Activated gamma-delta T cell treated with Interleukin-2 at 50 U/mL for 16 hours (primary cell): ENCODE data around the gene TOR4A.
A peak's percentile ranks its signal among the peaks of the same experiment; 100 is the strongest.
"Not testable (repeated sequence)": the region's sequence is repeated elsewhere in the genome, so short reads cannot be mapped to it uniquely, and the experiment has no call there.

Source experiments
- DNase-seq: peaks from one replicate; pipeline ENCODE4 v3.0.0-alpha.2; 2020

TOR4A gene

GRCh38 chr9:137253717-137254623 is 23.6 kb upstream of the TOR4A start:
- no peak for DNase-seq

DNA sequence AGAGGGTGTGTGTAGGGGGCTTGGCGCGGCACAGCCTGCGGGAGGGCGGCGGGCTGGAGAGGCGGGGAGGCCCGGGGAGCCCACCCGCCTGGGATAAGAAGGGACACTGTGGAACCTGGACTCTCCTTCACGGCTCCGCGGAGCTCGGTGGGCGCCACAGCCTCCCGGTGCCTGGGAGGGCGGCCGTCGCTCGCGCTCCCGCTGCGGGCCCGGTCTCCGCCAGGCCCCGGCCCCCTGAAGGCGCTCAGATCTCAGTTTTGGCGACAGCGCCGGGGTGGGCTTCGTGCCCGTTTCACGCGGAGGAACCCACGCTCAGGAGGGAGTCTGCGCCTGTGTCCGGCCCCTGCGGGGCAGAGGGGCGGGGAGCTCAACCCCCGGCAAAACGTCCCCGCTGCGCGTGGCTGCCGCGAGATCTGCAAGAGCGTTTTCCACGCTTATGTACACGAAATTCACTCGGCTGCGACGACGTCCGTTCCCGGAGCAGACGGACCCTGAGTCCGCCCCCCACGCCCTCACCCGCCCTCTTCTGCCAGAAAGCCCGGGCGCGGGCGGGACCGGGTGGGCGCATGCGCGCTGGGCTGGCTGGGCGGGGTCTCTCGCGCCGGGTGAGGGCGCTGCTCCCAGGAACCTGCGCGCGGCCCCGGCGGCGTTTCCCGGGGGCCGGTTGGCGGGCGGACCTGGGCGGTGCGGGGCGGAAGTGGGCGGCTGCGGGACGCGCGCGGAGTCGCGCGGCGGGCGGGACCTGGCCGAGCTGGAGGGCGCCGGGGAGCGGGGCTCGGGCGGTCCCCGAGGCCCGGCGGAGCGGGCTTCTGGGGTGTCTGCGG is 22.7 kb upstream of the TOR4A start, which contains the start of gene NELFB:
NELFB (plus strand) TSS at position 704 of the 824 bp plus-strand sequence.
- peak; percentile 96 for DNase-seq

- peak; percentile 29 for DNase-seq
These were observed 21.9 kb upstream of the TOR4A start for GRCh38 chr9:137255448-137256114.

- DNase-seq = no peak
These were observed 21.2 kb upstream of the TOR4A start for GRCh38 chr9:137256362-137256761.

DNA sequence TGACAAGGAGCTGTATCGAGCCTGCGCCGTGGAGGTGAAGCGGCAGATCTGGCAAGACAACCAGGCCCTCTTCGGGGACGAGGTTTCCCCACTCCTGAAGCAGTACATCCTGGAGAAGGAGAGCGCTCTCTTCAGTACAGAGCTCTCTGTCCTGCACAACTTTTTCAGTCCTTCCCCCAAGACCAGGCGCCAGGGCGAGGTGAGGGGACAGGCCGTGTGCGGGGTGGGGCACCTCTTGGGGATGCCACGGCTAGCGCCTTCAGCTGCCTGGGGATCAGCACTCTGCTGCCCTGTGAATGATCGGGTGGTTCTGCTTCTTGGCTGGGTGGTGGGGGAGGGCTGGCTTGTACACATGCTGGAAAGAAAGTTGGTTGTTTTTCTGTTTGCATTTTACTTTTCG is 20.7 kb upstream of the TOR4A start:
- DNase-seq = no peak

DNA sequence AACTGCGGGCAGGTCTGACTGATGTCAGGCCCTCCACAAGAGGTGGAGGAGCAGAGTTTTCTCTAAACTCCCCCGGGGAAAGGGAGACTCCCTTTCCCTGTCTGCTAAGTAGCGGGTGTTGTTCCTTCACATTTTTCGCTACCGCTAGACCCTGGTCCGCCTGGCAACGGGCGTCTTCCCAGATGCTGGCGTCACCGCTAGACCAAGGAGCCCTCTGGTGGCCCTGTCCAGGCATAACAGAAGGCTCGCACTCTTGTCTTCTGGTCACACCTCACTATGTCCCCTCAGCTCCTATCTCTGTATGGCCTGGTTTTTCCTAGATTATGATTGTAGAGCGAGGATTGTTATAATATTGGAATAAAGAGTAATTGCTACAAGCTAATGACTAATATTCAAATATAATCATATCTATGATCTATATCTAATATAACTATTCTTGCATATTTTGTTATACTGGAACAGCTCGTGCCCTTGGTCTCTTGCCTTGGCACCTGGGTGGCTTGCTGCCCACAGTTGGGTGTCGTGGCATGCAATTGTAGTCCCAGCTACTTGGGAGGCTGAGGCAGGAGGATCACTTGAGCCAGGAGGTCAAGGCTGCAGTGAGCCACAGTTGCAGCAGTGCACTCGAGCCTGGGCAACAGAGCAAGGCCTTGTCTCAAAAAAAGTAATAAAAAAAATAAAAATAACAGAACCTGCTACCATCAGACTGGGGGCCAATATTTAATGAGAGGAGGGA is 15.2 kb upstream of the TOR4A start:
- DNase-seq = not testable (repeated sequence)

DNA sequence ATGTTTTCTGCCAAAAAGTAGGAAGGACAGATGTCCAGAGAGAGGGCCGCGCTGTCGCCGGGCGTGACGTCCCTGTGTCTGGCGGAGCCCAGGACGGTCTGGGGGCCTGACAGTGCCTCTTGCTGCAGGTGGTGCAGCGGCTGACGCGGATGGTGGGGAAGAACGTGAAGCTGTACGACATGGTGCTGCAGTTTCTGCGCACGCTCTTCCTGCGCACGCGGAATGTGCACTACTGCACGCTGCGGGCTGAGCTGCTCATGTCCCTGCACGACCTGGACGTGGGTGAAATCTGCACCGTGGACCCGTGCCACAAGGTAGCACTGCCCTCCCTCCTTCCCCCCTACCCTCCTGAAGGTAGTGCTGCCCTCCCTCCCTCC is 14.6 kb upstream of the TOR4A start:
- no peak for DNase-seq

GRCh38 chr9:137263506-137263905 is 14.0 kb upstream of the TOR4A start:
- no peak for DNase-seq

DNA sequence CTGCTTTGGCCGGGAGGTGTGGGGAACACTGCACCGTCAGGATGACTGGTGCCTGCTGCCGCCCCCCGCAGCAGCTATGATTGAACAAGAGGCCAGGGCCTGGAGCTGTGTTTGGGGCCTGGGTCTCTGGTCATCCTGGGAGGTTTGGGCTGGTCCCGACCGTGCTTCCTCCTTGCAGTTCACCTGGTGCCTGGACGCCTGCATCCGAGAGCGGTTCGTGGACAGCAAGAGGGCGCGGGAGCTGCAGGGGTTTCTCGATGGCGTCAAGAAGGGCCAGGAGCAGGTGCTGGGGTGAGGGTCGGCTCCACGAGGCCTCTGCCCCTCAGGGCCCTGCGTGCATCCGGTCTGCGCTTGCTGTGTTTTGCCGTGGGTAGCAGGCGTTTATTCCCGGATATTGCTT is 13.5 kb upstream of the TOR4A start:
- DNase-seq = no peak

DNA sequence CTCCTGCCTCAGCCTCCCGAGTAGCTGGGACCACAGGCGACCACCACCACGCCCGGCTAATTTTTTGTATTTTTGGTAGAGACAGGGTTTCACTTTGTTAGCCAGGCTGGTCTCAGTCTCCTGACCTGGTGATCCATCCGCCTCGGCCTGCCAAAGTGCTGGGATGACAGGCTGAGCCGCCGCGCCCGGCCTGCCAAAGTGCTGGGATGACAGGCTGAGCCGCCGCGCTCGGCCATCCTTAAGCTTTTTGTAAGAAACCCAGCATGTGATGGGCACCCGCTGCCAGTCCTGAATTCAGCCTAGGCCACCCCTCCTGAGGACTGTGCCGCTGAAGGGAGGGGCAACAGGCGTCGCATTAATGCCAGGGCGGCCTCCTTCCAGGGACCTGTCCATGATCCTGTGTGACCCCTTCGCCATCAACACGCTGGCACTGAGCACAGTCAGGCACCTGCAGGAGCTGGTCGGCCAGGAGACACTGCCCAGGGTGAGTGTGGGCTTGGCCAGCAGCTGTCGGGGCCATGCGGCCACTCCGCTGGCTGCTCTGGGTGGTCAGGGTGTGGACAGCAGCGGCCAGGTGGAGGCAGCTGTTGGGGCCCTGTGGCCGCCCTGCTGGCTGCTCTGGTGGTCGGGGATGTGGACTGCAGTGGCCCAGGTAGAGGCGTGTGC is 11.9 kb upstream of the TOR4A start:
- no peak for DNase-seq

GRCh38 chr9:137266162-137266527 is 11.4 kb upstream of the TOR4A start:
- no peak for DNase-seq

DNA sequence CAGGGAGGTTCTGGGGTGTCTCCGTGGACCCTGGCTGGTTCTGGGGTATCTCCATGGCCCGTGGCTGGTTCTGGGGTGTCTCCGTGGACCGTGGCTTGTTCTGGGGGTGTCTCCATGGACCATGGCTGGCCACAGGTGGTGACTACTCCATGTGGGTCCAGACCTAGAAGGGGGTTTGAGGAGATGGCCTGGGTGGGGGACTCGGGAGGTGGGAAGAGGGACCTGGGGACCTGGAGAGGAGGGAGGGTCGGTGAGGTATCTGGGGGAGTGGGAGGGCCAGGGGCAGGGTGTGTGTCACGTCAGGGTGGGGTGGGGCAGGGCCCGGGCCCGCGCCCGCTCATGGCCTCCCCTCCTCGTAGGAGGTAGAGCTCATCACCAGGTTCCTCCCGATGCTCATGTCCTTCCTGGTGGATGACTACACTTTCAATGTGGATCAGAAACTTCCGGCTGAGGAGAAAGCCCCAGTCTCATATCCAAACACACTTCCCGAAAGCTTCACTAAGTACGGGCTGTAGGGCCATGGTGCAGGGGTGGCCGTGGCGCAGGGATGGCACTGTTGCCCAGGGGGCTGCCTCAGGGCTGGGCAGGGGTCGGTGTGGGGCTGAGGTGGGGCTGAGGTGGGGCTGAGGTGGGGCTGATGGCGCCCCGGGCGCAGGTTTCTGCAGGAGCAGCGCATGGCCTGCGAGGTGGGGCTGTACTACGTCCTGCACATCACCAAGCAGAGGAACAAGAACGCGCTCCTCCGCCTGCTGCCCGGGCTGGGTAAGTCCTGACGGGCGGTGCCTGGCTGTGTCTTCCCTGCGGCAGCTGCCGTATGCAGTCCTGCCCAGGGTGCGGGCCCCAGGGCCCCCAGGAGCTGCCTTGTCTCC is 10.7 kb upstream of the TOR4A start:
- DNase-seq = no peak

DNA sequence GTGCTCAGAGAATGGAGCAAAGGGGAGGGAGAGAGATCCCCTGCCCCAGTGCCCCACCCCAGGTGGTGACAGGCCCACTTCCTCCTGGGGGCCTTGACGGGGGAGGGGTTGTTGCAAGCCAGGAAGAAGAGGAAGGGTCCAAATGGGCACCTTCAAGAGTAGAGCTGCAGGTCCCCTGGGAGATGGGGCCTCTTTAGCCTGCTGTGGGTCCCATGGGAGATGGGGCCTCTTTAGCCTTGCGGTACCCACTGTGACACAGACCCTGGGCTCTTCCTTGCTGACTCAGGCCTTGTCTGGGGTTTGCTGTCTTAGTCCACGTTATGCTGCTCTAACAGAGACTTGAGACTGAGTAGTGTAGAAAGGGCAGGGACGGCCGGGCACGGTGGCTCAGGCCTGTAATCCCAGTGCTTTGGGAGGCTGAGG is 9.6 kb upstream of the TOR4A start:
- no peak for DNase-seq

- DNase-seq = no peak
These were observed 8.9 kb upstream of the TOR4A start for GRCh38 chr9:137268538-137269201.

DNA sequence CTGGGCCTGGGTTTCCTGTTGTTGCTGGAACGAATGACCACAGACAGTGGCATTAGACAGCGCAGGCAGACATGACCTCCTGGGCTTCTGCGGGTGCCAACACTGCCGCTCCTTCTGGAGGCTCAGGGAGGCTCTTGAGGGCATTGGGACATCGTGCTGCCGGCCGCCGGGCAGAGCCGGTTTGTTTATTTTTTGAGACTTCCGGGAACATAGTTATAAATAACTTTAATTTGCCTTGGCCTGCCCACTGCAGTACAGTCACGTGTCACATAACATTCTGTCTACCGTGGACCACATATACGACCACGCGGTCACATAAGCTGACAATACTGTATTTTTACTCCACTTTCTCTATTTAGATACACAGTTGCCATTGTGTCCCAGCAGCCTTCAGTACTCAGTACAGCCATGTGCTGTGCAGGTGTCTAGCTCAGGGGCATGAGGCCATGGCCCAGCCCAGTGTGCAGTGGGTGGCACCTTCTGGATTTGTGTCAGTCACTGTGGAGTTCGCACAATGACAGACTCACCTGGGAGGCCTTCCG is 8.2 kb upstream of the TOR4A start:
- no peak for DNase-seq

GRCh38 chr9:137270929-137271695 is 6.4 kb upstream of the TOR4A start:
- no peak for DNase-seq

DNA sequence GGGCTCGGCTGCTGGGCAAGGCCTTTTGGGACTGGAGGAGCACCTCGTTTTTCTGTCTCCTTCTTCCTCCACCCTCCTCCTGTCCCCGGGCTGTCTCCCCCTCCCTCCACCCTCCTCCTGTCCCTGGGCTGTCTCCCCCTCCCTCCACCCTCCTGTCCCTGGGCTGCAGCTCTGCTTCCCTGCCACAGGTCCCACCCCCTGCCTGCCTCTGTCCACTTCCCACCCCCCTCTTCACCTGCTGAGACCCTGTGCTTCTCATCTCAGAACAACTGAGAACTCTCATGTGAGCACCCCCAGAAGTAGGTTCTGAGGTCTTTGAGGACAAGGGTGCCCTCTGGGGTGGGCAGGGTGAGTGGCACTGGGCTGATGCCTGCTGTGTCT is 5.8 kb upstream of the TOR4A start:
- no peak for DNase-seq

DNA sequence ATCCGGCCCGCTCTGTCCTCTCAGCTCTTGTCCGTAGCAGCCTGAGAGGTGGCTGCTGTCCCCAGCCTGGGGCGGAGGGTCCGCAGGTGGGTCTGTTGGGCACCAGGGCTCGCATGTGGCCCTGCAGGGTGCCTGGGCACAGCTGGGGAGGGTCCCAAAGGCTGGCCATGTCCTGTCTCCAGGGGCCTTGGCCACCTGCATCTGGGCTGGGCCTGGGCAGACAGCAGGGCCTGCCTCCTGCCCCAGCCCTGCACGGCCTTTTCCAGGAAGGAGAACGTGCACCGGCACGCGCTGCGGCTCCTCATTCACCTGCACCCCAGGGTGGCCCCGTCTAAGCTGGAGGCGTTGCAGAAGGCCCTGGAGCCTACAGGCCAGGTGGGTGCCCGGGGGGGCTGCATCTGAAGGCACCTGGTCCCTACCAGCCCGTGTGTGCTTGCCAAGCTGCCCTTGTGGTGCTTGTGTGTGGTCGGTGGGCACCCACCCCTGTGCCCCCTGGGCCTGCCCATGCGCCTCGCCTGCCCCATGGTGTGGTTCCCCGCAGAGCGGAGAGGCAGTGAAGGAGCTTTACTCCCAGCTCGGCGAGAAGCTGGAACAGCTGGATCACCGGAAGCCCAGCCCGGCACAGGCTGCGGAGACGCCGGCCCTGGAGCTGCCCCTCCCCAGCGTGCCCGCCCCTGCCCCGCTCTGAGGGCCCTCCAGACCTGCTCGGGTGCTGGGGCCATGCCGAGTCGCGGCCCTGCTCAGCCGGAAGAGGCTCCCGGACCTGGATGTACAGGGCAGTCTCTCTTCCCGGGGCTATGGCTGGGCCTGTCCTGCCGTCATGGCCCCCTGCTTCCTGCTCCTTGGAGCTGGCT is 5.1 kb upstream of the TOR4A start:
- no peak for DNase-seq

DNA sequence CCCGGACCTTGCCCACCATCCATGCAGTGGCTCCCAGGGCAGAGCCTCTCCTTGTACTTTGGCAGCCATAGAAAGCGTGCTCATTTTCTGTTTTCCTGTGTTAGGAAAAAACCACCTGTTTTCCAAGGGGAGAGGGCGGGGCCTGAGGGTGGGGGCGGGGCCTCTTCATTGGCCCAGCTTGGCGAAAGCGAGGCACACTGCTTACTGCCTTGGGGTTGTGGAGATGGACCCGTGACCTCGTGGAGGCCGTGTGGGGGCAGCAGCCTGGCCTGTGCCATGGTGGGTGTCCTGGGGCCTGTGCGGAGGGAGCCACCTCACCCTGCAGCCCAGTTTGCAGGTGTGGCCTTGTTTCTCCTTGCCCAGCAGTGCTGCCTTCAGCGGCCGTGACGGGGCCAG is 4.4 kb upstream of the TOR4A start:
- no peak for DNase-seq
